PFSK-1 (cell line): Measurements from ENCODE around the gene FNTB.

Source experiments
- FOXP2 ChIP-seq: optimal IDR thresholded peaks from 2 replicates; pipeline ENCODE3; 2011; ENCODE audit warnings: borderline replicate concordance, control low read depth, inconsistent platforms; ENCODE audit not compliant: insufficient read depth; ENCODE audit errors: extremely low read length, extremely low read depth
- POLR2AphosphoS5 ChIP-seq: IDR thresholded peaks from 2 replicates; pipeline ENCODE4 v1.6.1; 2012; ENCODE audit warnings: low read depth, mild to moderate bottlenecking, control low read depth, low read length, moderate library complexity
- SIN3A ChIP-seq: IDR thresholded peaks from 2 replicates; pipeline ENCODE4 v1.6.1; 2012; ENCODE audit warnings: mild to moderate bottlenecking, low read length, moderate library complexity, borderline replicate concordance; ENCODE audit not compliant: insufficient read depth
- TAF1 ChIP-seq: IDR thresholded peaks from 2 replicates; pipeline ENCODE4 v1.6.1; 2012; ENCODE audit warnings: low read length, control low read depth, borderline replicate concordance; ENCODE audit not compliant: insufficient read depth
- TF ChIP-seq, protein P1 (sequence below), 2 experiments: IDR thresholded peaks; 2 replicates each; pipeline versions ENCODE4 v1.6.1 to v1.8.0; 2011 to 2012; ENCODE audit warnings: low read depth in 2 of 2, low read length in 2 of 2, control low read depth in 1 of 2, inconsistent platforms in 1 of 2, mild to moderate bottlenecking in 1 of 2, moderate library complexity in 1 of 2; ENCODE audit not compliant: insufficient read depth in 1 of 2

Gene FNTB

DNA sequence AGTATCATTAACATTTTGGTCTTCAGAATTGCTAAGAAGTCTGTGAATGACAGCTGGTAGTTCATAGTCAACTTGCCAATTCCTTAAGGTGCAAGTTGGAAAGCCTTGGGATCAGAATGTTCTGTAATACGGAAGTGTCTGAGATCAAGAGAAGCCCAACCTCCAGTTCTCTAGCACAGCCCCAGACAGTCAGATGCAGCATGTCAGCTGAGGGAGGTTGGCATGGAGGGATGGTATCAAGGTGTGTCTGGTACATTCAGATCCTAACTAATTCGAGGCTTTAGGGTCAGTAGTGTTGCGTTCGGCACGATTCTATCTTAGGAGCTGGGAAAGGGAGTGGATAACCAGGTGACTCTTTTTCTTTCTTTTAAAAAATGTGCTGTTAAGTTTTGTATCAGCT is 38.3 kb downstream of the FNTB start:
- TF ChIP-seq, protein P1, sequence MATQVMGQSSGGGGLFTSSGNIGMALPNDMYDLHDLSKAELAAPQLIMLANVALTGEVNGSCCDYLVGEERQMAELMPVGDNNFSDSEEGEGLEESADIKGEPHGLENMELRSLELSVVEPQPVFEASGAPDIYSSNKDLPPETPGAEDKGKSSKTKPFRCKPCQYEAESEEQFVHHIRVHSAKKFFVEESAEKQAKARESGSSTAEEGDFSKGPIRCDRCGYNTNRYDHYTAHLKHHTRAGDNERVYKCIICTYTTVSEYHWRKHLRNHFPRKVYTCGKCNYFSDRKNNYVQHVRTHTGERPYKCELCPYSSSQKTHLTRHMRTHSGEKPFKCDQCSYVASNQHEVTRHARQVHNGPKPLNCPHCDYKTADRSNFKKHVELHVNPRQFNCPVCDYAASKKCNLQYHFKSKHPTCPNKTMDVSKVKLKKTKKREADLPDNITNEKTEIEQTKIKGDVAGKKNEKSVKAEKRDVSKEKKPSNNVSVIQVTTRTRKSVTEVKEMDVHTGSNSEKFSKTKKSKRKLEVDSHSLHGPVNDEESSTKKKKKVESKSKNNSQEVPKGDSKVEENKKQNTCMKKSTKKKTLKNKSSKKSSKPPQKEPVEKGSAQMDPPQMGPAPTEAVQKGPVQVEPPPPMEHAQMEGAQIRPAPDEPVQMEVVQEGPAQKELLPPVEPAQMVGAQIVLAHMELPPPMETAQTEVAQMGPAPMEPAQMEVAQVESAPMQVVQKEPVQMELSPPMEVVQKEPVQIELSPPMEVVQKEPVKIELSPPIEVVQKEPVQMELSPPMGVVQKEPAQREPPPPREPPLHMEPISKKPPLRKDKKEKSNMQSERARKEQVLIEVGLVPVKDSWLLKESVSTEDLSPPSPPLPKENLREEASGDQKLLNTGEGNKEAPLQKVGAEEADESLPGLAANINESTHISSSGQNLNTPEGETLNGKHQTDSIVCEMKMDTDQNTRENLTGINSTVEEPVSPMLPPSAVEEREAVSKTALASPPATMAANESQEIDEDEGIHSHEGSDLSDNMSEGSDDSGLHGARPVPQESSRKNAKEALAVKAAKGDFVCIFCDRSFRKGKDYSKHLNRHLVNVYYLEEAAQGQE (IDR thresholded peaks at IDR 0.05; ENCODE audit: insufficient read depth in 1 of 2, low read depth in 2 of 2, low read length in 2 of 2): no peak
- TF ChIP-seq SIN3A (no peak), TAF1 (no peak), FOXP2 (no peak), POLR2AphosphoS5 (no peak)

DNA sequence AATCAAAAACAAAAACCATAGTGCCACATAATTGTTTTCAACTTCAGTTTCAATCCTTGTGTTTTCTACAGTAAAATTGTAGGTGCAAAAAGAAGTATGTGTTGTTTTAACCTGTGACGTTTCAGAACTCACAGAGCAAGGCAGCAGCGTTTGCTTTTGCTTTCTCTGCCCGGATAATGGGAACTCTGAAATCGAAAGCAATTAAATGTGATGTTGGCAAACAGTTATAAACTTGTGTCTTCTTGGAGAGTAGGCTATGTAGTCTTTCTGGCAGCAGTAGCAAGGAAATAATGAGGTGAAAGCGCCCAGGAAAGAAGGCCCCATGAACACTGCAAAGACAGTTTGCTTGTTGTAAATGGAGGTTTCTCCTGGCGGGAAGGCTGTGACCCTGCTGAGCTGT is 39.1 kb downstream of the FNTB start:
- no peak for TF ChIP-seq POLR2AphosphoS5
- TF ChIP-seq FOXP2: no peak
- TF ChIP-seq, protein P1 (IDR thresholded peaks at IDR 0.05; ENCODE audit: insufficient read depth in 1 of 2, low read depth in 2 of 2, low read length in 2 of 2): no peak
- no peak for TF ChIP-seq SIN3A
- no peak for TF ChIP-seq TAF1

DNA sequence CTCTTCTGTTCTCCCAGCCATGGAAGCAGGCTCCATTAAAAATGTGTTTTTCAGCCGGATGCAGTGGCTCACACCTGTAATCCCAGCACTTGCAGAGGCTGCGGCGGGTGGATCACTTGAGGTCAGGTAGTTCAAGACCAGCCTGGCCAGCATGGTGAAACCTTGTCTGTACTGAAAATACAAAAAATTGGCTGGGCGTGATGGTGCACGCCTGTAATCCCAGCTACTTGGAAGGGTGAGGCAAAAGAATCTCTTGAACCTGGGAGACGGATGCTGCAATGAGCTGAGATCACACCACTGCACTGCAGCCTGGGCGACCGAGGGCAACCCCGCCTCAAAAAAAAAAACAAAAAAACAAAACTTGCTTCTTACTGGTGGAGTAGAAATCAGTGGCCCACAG is 39.8 kb downstream of the FNTB start:
- TF ChIP-seq FOXP2 (no peak), TAF1 (no peak), SIN3A (no peak), POLR2AphosphoS5 (no peak)
- TF ChIP-seq, protein P1 (IDR thresholded peaks at IDR 0.05; ENCODE audit: insufficient read depth in 1 of 2, low read depth in 2 of 2, low read length in 2 of 2): no peak

DNA sequence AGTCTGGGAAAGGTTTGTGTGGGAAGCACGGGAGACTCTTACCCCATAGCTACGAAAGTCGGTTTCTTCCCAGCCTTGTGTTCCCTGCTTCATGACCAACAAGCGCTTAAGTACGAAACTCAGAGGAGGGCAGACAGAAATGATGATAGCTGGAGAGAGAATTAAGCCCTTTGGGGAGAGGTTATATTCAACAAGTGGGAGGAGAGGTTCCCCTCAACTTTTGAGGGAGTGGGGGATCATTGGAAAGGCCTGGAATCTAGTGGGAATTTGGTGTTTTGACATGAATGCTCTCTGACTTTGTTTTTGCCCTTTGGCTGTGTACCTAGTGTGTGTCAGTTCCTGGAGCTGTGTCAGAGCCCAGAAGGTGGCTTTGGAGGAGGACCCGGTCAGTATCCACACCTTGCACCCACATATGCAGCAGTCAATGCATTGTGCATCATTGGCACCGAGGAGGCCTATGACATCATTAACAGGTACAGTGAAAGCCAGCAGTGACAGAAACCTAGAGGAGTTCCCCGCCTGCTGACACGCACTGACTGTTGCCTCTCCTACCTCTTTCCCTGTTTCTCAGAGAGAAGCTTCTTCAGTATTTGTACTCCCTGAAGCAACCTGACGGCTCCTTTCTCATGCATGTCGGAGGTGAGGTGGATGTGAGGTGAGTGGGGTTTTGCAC is 40.6 kb downstream of the FNTB start:
- TF ChIP-seq SIN3A (no peak), TAF1 (no peak), POLR2AphosphoS5 (no peak), FOXP2 (no peak)
- TF ChIP-seq, protein P1 (IDR thresholded peaks at IDR 0.05; ENCODE audit: insufficient read depth in 1 of 2, low read depth in 2 of 2, low read length in 2 of 2): no peak

DNA sequence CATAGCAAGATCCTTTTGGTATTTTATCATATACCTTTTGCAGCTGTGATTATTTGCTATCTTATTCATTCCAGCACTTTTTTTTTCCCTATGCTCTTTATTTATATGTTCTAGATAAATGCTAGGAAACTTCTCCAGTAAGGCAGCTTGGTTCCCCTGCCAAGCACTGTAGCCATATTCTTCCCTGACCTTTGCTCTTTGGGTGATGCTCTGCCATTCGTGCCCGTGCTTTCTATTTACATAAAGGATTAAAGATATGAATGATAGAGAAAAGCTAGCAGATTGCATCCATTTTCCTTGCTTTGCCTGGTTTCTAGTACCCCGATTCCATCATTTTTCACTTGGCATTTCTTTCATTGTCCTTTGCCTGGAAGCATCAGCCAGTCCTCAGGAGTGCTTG is 42.2 kb downstream of the FNTB start:
- TF ChIP-seq, protein P1 (IDR thresholded peaks at IDR 0.05; ENCODE audit: insufficient read depth in 1 of 2, low read depth in 2 of 2, low read length in 2 of 2): no peak
- no peak for TF ChIP-seq POLR2AphosphoS5
